NT2/D1 (cell line): ENCODE measurements around the gene AFDN.

Experiments
- YY1 ChIP-seq: IDR thresholded peaks from 2 replicates; pipeline ENCODE4 v1.6.1; 2011; ENCODE audit not compliant: insufficient read length, insufficient read depth
- ZNF274 ChIP-seq: IDR thresholded peaks from 2 replicates; pipeline ENCODE4 v1.6.1; 2011; ENCODE audit warnings: mild to moderate bottlenecking, low read depth, low read length

GRCh38 chr6:167896648-167897047 is 69.9 kb downstream of the AFDN start:
- TF ChIP-seq YY1 (no peak), ZNF274 (no peak)
